Testis (tissue), 3 donors: ENCODE data around the gene GLI3. TPM values are rescaled to one million over a fixed set of nuclear protein-coding genes. Genes with fewer than 3 reads are reported as not detected.

Experiments used
- DNase-seq: peaks from one replicate; pipeline ENCODE4 v3.0.0-alpha.2; 2019
- H3K27ac ChIP-seq, 2 donors: fragments of 200-600 bp; sonication (generic); one replicate each; pipeline ENCODE4 v1.5.1; 2019
- H3K27me3 ChIP-seq: fragments of 200-600 bp; sonication (generic); one replicate; pipeline ENCODE4 v1.5.1; 2019
- H3K36me3 ChIP-seq: fragments of 200-600 bp; sonication (generic); one replicate; pipeline ENCODE4 v1.5.1; 2017; ENCODE audit warnings: low read depth; ENCODE audit errors: missing control alignments
- H3K4me1 ChIP-seq: fragments of 200-600 bp; sonication (generic); one replicate; pipeline ENCODE4 v1.5.1; 2019
- H3K4me3 ChIP-seq, 2 donors: fragments of 200-600 bp; sonication (generic); one replicate each; pipeline ENCODE4 v1.5.1; 2017 to 2019
- H3K9me3 ChIP-seq: fragments of 200-600 bp; sonication (generic); one replicate; pipeline ENCODE4 v1.5.1; 2017
- CTCF ChIP-seq, 3 experiments: fragments of 450-650 bp in 2 of 3; fragments of 200-600 bp in 1 of 3; sonication (generic) in 1 of 3; IDR thresholded peaks; one replicate each; pipeline ENCODE4 v1.5.1; 2016 to 2019; ENCODE audit warnings: antibody characterized with exemption in 3 of 3, mild to moderate bottlenecking in 2 of 3, moderate library complexity in 1 of 3
- POLR2A ChIP-seq: fragments of 450-650 bp; IDR thresholded peaks from one replicate; pipeline ENCODE4 v1.6.1; 2017; ENCODE audit warnings: antibody characterized with exemption, mild to moderate bottlenecking, moderate library complexity
- WGBS, 2 donors: methylation state at CpG; one replicate each; pipeline ENCODE4 v1.1.5; 2018; 5-methylcytosine and 5-hydroxymethylcytosine counted together
- intact Hi-C: fragments of 100-400 bp; cut with DNase I; formaldehyde crosslinking; loops from one replicate; pipeline ENCODE4 v1.15.1; 2023; ENCODE audit warnings: low total_unique reads
- polyA plus RNA-seq: library from polyadenylated mRNA; stranded (reverse); fragments of 350-450 nt; fragmentation: Illumina TruSeq; extraction: RNeasy Lipid Tissue Mini Kit (QIAGEN cat#74804); gene quantifications from one replicate; pipeline ENCODE4 v1.2.3, GENCODE V29; 2014; ENCODE audit warnings: low read depth, low replicate concordance; ENCODE audit not compliant: insufficient read depth
- total RNA-seq, 2 donors: library from RNA; depleted of rRNA; stranded (reverse); fragments of >200 nt; gene quantifications; one replicate each; pipeline ENCODE4 v1.2.3, GENCODE V29; 2016

GLI3 gene
- total and polyA plus RNA-seq, 3 donors from 2014 or later = 3.8 to 7.3 (median 5.0) TPM

GRCh38 chr7:42198296-42198695, 38.7 kb downstream of the GLI3 start:
- no peak overlapping the region for H3K4me3 ChIP-seq
- WGBS, 2 donors = 91 to 94% methylated on average over 6 of the region's 6 CpGs
- H3K27me3 ChIP-seq = no peaks in the 10 kb centered on the region
- no peak for TF ChIP-seq POLR2A
- intact Hi-C loops = no loop called here
- no peaks in the 10 kb centered on the region for H3K4me1 ChIP-seq
- no peaks in the 10 kb centered on the region for H3K36me3 ChIP-seq
- DNase-seq = no peak
- H3K27ac ChIP-seq = no peak overlapping the region
- no peaks in the 10 kb centered on the region for H3K9me3 ChIP-seq

GRCh38 chr7:42197451-42197850, 39.6 kb downstream of the GLI3 start:
- Histone ChIP-seq H3K9me3 (no peaks in the 10 kb centered on the region), H3K36me3 (no peaks in the 10 kb centered on the region), H3K27ac (no peak overlapping the region), H3K27me3 (no peaks in the 10 kb centered on the region), H3K4me1 (no peaks in the 10 kb centered on the region), H3K4me3 (no peak overlapping the region)
- DNase-seq = no peak
- TF ChIP-seq POLR2A (no peak), CTCF (IDR thresholded peaks at IDR 0.05) (no peak)
- intact Hi-C loops = no loop called here
- 77 to 83% methylated on average over 12 of the region's 12 CpGs for WGBS, 2 donors

GRCh38 chr7:42194238-42194637, 42.8 kb downstream of the GLI3 start:
- TF ChIP-seq CTCF (IDR thresholded peaks at IDR 0.05) = no peak
- no peak for TF ChIP-seq POLR2A
- peak; percentile 17 for DNase-seq
- H3K4me3 ChIP-seq = no peak overlapping the region
- WGBS, 2 donors = 61 to 71% methylated on average over 4 of the region's 4 CpGs
- H3K9me3 ChIP-seq = no peaks in the 10 kb centered on the region
- no peaks in the 10 kb centered on the region for H3K4me1 ChIP-seq
- intact Hi-C loops = no loop called here
- no peaks in the 10 kb centered on the region for H3K27me3 ChIP-seq
- no peak overlapping the region for H3K27ac ChIP-seq
- no peaks in the 10 kb centered on the region for H3K36me3 ChIP-seq

GRCh38 chr7:42193471-42194129, 43.4 kb downstream of the GLI3 start:
- no peak for TF ChIP-seq CTCF (IDR thresholded peaks at IDR 0.05)
- no peak for TF ChIP-seq POLR2A
- WGBS, 2 donors = 69 to 78% methylated on average over 8 of the region's 8 CpGs
- no peaks in the 10 kb centered on the region for H3K4me1 ChIP-seq
- H3K9me3 ChIP-seq = no peaks in the 10 kb centered on the region
- no peak overlapping the region for H3K27ac ChIP-seq
- H3K36me3 ChIP-seq = no peaks in the 10 kb centered on the region
- no peak overlapping the region for H3K4me3 ChIP-seq
- no peaks in the 10 kb centered on the region for H3K27me3 ChIP-seq
- DNase-seq = no peak
- intact Hi-C loops = no loop called here

- H3K4me1 ChIP-seq = no peaks in the 10 kb centered on the region
- H3K27ac ChIP-seq = no peak overlapping the region
- DNase-seq = no peak
Measured at GRCh38 chr7:42192851-42193461, 44.1 kb downstream of the GLI3 start.

More at GRCh38 chr7:42192851-42193461, 44.1 kb downstream of the GLI3 start:
- Histone ChIP-seq H3K36me3 (no peaks in the 10 kb centered on the region), H3K4me3 (no peak overlapping the region), H3K27me3 (no peaks in the 10 kb centered on the region), H3K9me3 (no peaks in the 10 kb centered on the region)
- 39 to 41% methylated on average over 7 of the region's 7 CpGs for WGBS, 2 donors
- no peak for TF ChIP-seq CTCF (IDR thresholded peaks at IDR 0.05)
- TF ChIP-seq POLR2A = no peak
- intact Hi-C loops = no loop called here
